GM19397 (cell line): ENCODE measurements around the gene MUL1.

Source experiments
- ATAC-seq: cut with Tn5 transposase; IDR thresholded peaks from one replicate; pipeline ENCODE4 v1.9.1; 2021; ENCODE audit warnings: mild to moderate bottlenecking, moderate library complexity; ENCODE audit not compliant: unreplicated experiment

Gene MUL1

DNA sequence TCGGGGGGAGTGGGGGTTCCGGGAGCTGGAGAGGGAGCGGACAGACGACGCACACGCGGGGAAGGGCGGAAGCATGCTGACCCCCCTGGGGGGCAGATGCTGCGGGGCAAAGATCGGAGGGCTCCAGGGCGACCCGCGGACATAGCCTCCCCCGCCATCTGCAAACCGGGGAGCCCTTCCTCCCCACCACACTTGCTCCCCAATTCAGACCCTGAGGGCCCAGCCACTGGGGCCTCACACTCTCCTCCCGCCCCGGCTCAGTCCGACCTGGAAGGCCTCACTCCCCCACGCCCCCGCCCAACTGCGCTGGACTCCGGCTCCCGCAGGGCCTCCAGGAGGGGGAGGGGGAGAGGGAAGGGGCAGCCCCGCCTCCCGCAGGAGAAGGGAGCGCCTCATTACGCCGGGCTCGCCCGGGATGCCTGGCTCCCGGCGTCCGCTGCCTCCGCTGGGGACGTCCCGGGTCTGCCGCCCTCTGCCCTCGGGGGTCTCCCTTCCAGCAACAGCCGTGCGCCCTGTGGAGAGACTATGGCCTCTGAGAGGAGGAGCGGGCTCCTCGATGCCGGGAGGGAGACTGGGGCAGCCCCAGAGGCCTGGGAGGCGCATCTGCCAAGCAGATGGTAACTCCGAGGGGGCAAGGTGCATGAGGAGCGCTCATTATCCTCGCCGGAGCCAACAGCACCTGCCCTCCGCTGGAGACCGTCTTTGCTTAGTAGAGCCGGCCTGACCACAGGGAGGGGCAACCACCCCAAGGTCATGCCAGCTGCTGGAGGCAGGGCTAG, 21.3 kb downstream of the MUL1 start:
- no peak for ATAC-seq

GRCh38 chr1:20485527-20486456, 22.2 kb downstream of the MUL1 start, which contains the start of gene CAMK2N1:
Gene CAMK2N1, minus strand, starts transcription at chr1:20486210. Its CDS starts 831 bp downstream, at chr1:20485379.
- no peak for ATAC-seq

- no peak for ATAC-seq
Observed at GRCh38 chr1:20484519-20485462, 23.2 kb downstream of the MUL1 start.

- ATAC-seq, result no peak
Observed at GRCh38 chr1:20483833-20484518, 24.0 kb downstream of the MUL1 start.

GRCh38 chr1:20483098-20483832, 24.7 kb downstream of the MUL1 start:
- ATAC-seq, result no peak

DNA sequence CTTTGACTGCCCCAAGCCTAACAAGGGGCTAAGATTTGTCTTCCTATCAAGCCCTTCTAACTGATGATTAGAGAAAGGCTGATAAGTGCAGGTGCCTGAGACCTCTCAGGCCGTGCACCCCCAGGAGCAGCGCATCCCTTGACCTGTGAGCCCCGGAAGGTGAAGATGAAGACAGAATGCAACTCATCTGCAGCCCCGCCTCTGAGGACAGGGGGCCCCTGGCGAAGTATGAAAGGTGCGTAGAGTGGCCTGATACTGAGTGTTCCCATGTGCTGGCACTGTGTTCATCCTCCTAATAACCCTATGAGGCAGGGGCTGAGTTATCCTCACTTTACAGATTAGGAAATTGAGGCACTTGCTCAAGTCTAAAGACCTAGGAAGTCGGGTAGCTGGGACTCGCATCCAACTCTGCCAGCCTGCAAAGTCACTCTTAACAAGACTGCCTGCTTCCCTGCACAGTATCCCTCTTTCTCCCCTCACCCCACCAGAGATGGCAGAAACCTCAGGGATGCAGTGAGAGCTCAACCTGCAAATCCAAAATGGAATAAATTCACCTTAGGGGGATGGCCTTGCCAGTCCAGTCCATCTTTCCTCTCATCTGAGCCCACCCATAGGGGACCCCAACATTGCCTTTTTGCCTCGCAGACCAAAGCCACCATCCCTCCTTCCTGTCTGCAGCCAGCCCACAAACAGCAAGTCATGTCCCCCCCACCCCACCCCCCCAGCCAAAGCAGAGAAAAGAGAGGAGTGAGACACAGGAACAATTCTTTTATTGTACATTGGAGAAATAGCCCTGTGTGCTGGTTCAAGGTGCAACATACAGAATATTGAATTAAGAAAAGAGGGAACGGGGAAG, 26.1 kb downstream of the MUL1 start:
- no peak for ATAC-seq

GRCh38 chr1:20480951-20481617, 26.9 kb downstream of the MUL1 start:
- no peak for ATAC-seq

GRCh38 chr1:20480243-20480944, 27.6 kb downstream of the MUL1 start:
- ATAC-seq, result no peak

- ATAC-seq, result no peak
Observed at GRCh38 chr1:20479840-20480239, 28.1 kb downstream of the MUL1 start.

DNA sequence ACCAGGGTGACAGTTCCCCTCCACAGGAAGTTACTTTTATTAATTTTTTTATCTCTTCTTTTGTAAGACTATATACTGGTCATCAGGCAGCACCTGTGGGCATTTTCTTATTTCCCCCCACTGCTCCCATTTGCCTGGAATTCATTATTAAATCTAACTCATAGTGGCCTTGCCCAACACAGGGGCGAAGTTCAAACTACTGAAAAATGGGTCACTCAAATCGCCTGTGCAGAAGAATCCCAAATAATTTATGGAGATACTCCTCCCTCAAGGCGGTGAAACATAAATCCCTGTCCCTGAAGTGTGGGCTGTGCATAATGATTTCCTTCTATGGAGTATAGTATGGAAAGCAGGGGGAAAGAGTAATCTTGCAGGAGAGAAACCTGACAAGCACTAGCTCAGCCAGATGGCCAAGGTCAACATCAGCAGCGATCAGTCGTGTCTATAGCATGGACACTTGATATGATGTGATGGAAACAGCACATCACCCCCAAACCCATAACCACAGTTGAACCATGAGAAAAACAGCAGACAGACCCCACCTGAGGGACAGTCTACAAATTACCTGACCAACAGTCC, 29.8 kb downstream of the MUL1 start:
- ATAC-seq, result no peak

DNA sequence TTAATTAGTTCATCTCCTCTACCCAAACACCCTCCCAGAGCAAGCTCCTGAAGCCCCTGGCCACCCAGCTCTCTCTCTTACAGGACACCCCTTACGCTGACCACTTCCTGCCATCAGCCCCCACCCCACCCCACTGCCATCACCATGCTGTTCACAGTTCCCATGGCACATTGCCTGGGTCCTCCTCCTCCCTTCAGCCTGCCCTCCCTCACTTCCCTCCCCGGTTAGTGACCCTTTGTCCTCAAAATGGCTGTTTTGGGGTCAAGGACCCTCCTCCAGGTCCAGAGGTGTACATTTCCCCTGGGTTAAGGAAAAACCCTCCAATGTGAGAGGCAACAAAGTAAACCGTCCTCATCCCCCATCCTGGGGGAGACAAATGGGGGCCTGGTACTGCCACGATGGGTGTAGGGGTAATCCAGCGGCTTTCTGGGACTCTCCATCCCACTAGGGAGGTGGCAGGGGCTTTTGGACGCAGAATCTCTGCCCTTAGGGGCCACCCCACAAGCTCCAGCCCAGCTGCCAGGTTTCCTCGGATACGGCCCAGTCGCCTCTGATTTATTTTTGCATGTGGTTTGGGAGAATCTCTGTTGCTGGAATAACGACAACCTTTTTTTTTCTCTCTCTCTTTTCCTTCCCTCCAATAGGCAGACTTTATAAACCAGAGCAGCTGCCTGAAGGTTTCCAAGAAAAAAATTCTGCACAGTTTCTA, 30.4 kb downstream of the MUL1 start:
- no peak for ATAC-seq

GRCh38 chr1:20476265-20477038, 31.5 kb downstream of the MUL1 start:
- ATAC-seq, result no peak

DNA sequence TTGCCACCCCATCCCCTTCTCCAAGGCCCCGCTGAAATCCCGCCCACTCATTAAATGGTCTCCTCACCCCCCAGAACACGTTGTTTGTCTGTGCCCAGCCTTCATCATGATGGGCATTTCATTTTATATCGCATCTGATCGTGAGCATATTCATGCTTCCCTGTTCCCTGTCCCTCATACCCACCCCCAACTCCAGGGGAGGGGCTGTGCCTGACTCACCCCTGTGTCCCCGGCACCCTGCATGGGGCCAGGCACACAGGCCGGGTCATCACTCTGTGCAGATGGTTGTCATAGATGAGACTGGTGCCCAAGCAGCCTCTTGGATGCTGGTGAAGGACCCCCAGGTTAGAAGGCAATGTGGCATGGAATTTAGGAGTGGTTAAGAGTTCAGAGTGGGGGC, 33.0 kb downstream of the MUL1 start:
- ATAC-seq, result no peak

DNA sequence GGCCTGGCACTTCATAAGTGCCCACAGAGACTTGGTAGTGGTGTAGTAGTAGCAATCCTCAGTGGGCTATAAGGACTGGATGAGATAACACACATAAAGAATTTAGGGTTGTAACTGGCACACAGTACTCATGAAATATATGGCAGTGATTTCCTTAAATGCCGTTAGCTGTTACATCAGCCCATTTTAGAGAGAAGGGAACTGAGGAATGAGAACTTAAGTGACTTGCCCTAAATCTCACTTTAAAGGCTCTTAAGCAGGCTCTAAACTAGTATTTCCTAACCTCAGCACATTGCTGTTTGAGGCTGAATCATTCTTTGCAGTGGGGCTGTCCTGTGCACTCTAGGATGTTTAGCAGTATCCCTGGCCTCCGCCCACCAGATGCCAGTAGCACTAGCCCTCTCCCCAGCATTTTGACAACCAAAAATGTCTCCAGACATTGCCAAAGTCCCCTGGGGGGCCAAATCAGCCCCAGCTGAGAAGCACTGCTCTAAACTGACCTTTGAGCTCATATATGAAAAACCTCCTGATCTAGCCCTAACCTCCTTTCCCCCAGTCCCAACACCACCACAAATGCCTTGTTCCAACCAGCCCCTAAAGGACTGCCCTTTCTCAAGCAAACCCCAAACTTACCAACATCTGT, 33.5 kb downstream of the MUL1 start:
- no peak for ATAC-seq

GRCh38 chr1:20473894-20474293, 34.1 kb downstream of the MUL1 start:
- ATAC-seq, result no peak
